Nucleus accumbens (tissue), 56 donors: Measurements from ENCODE around the gene CLMP.
"Not testable (repeated sequence)": the region's sequence is repeated elsewhere in the genome, so short reads cannot be mapped to it uniquely, and the experiment has no call there.

ENCODE experiments used
- DNase-seq, 56 donors: peaks; one replicate each; lab custom pipeline; 2025; lab: John Stamatoyannopoulos, UW

The CLMP gene

GRCh38 chr11:123148965-123149364 lies 46.1 kb downstream of the CLMP start:
- no peak for DNase-seq

GRCh38 chr11:123145661-123146060 lies 49.4 kb downstream of the CLMP start:
- DNase-seq = no peak

- DNase-seq = no peak
These were observed 49.8 kb downstream of the CLMP start for GRCh38 chr11:123145220-123145619.

GRCh38 chr11:123144707-123145106 lies 50.3 kb downstream of the CLMP start:
- no peak for DNase-seq

- DNase-seq = no peak
These were observed 51.1 kb downstream of the CLMP start for GRCh38 chr11:123143921-123144320.

- DNase-seq = no peak
These were observed 51.6 kb downstream of the CLMP start for GRCh38 chr11:123143476-123143875.

GRCh38 chr11:123139206-123139605 lies 55.8 kb downstream of the CLMP start:
- no peak for DNase-seq

- peak in 28 of 56 donors; percentile 1 to 61 (median 8) for DNase-seq
These were observed 57.4 kb downstream of the CLMP start for GRCh38 chr11:123137431-123138224.

- DNase-seq = no peak
These were observed 59.1 kb downstream of the CLMP start for GRCh38 chr11:123135863-123136446.

GRCh38 chr11:123132881-123133280 lies 62.2 kb downstream of the CLMP start:
- no peak for DNase-seq

GRCh38 chr11:123132034-123132766 lies 62.8 kb downstream of the CLMP start:
- DNase-seq = not testable (repeated sequence)

GRCh38 chr11:123129920-123130319 lies 65.1 kb downstream of the CLMP start:
- DNase-seq = no peak

- no peak for DNase-seq
These were observed 69.9 kb downstream of the CLMP start for GRCh38 chr11:123125169-123125568.

- no peak for DNase-seq
These were observed 72.2 kb downstream of the CLMP start for GRCh38 chr11:123122852-123123251.

- no peak for DNase-seq
These were observed 72.7 kb downstream of the CLMP start for GRCh38 chr11:123122341-123122740.

GRCh38 chr11:123116486-123116885 lies 78.6 kb downstream of the CLMP start:
- DNase-seq = no peak

GRCh38 chr11:123111465-123111864 lies 83.6 kb downstream of the CLMP start:
- DNase-seq = peak in 1 of 56 donors; percentile 3

- no peak for DNase-seq
These were observed 84.7 kb downstream of the CLMP start for GRCh38 chr11:123110397-123110796.

GRCh38 chr11:123107945-123108495 lies 87.0 kb downstream of the CLMP start:
- DNase-seq = no peak

- no peak for DNase-seq
These were observed 90.4 kb downstream of the CLMP start for GRCh38 chr11:123104697-123105096.

GRCh38 chr11:123103326-123103980 lies 91.6 kb downstream of the CLMP start:
- DNase-seq = peak in 46 of 56 donors; percentile 2 to 77 (median 30)
